Dermis blood vessel endothelial cell (primary cell): ENCODE data around the gene DLG1. TPM values are rescaled to one million over a fixed set of nuclear protein-coding genes. Genes with fewer than 3 reads are reported as not detected.
A peak's percentile ranks its signal among the peaks of the same experiment; 100 is the strongest.
"Not testable (repeated sequence)": the region's sequence is repeated elsewhere in the genome, so short reads cannot be mapped to it uniquely, and the experiment has no call there.

Experiments used
- DNase-seq: peaks from one replicate; pipeline ENCODE4 v3.0.0; 2010
- total RNA-seq: library from RNA; depleted of rRNA; stranded (reverse); fragments of >200 nt; gene quantifications from 2 replicates; pipeline ENCODE4 v1.2.3, GENCODE V29; 2014

Gene DLG1
- total RNA-seq, 1 donor from 2014 or later, result 82.2 TPM

GRCh38 chr3:197242784-197243432 is 55.5 kb downstream of the DLG1 start:
- no peak for DNase-seq

DNA sequence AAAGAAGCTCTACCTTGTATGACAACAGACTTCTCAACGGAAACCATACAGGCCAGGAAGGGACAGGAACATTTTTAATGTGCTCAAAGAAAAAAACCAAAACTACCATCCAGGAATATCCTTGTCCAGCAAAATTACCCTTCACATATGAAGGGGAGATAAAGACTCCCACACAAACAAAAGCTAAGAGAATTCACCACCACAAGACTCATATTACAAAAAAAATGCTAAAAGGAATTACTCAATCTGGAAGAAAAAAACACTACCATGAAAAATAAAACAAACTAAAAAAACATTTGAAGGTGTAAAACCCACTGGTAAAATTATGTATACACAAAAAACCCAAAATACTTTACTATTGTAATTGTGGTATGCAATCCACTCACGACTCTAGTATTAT is 57.2 kb downstream of the DLG1 start:
- no peak for DNase-seq

GRCh38 chr3:197239857-197240256 is 58.6 kb downstream of the DLG1 start:
- DNase-seq, result peak; percentile 19

DNA sequence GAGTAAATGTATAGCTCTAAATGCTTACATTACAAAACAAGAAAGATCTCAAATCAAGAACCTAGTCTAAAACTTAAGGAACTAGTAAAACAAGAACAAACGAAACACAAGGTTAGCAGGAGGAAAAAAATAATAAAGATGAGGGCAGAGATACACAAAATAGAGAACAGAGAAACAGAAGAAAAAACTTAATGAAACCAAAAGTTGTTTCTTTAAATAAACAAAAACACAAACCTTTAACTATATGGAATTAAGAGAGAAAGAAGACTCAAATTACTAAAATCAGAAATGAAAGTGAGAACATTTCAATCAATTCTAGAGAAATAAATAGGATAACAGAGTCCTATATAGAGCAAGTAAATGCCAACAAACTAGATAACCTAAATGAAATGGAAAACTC is 59.6 kb downstream of the DLG1 start:
- DNase-seq, result no peak

DNA sequence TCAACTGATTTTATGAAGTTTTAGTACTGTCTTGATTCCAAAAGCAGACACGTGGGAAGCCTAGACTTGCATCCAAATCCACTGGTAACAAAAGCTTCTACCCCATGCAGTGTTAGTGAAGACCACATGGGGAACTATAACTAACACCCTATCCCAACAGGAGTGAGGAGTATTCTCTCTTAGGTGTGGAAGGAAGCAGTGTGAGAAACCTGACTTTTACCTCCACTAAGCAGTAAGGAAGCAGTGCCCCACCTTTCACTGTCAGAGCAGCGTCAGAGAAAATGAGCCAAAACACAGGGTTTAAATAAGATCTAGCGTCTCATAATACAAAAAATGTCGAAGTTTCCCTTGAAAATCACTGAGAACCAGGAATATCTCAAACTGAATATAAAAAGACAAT is 60.5 kb downstream of the DLG1 start:
- no peak for DNase-seq

GRCh38 chr3:197236362-197236761 is 62.0 kb downstream of the DLG1 start:
- DNase-seq, result no peak

- no peak for DNase-seq
Measured at GRCh38 chr3:197234947-197235914, 63.2 kb downstream of the DLG1 start.

DNA sequence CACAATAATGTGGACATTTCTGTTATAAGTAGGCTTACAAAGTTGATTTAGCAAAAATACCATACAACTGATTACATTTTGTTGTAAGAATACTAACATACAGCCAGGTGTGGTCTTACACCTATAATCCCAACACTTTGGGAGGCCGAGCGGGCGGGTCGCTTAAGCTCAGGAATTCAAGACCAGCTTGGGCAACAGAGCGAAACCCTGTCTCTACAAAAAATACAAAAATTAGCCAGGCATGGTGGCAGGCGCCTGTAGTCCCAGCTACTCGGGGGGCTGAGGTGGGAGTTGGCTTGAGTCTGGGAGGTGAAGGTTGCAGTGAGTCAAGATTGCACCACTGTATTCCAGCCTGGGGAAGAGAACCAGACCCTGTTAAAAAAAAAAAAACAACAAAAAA is 67.1 kb downstream of the DLG1 start:
- DNase-seq, result no peak

GRCh38 chr3:197229836-197230235 is 68.6 kb downstream of the DLG1 start:
- DNase-seq, result no peak

GRCh38 chr3:197229178-197229577 is 69.2 kb downstream of the DLG1 start:
- no peak for DNase-seq

GRCh38 chr3:197227780-197228574 is 70.4 kb downstream of the DLG1 start:
- no peak for DNase-seq

GRCh38 chr3:197226179-197226578 is 72.2 kb downstream of the DLG1 start:
- no peak for DNase-seq

GRCh38 chr3:197225579-197225978 is 72.8 kb downstream of the DLG1 start:
- no peak for DNase-seq

DNA sequence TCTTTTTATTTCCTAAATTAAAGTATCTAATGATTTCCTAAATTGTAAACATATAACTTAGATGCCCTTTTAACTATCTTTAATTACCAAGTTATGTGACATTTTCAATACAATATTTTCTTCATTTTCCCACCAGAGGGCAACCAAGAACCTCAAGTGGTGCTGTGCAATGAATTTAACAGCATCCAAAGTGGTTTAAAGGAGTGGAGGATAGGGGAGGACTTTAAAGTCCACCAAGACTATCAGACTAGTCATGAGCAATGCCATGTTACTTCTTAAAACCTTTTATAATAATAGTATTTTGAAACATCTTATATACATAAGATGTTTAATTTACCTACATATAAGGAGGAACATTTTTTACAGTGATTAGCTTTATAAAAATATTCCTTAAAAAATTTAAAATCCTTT is 74.4 kb downstream of the DLG1 start:
- peak; percentile 71 for DNase-seq

- DNase-seq, result no peak
Measured at GRCh38 chr3:197222937-197223370, 75.5 kb downstream of the DLG1 start.

DNA sequence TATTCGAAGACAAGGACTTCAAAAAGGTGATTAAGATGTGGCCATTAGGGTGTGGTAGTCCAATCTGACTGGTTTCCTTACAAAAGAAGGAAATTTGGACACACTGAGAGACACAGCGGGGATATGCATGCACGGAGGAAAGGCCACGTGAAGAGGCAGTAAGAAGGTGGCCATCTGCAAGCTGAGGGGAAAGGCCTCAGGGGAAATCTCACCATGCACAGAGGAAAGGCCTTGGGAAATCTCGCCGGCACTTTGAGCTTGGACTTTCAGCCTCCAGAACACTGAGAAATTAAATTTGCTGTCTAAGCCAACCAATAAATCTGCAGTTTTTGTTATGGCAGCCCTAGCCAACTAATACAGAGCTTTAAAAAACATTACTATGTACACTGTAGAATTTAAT is 78.8 kb downstream of the DLG1 start:
- DNase-seq, result no peak

DNA sequence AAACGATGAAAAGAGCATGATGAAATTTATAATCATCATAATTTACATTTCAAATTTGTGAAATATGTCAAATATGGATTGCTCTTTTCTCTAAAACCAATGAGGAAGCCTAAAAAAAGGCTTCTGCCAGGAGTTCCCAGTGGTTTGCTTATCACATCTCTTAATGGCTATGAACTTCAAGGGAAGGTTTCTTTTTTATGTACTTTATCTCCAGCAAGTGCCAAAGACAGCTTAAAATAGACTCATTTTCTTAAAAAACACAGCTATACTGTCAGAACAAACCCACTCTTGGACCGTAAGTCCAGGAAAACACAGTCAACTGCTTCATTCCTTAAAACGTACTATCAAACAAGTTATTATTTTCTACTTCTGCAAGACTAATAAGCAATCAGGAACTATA is 80.2 kb downstream of the DLG1 start:
- no peak for DNase-seq

GRCh38 chr3:197216914-197217313 is 81.5 kb downstream of the DLG1 start:
- no peak for DNase-seq

DNA sequence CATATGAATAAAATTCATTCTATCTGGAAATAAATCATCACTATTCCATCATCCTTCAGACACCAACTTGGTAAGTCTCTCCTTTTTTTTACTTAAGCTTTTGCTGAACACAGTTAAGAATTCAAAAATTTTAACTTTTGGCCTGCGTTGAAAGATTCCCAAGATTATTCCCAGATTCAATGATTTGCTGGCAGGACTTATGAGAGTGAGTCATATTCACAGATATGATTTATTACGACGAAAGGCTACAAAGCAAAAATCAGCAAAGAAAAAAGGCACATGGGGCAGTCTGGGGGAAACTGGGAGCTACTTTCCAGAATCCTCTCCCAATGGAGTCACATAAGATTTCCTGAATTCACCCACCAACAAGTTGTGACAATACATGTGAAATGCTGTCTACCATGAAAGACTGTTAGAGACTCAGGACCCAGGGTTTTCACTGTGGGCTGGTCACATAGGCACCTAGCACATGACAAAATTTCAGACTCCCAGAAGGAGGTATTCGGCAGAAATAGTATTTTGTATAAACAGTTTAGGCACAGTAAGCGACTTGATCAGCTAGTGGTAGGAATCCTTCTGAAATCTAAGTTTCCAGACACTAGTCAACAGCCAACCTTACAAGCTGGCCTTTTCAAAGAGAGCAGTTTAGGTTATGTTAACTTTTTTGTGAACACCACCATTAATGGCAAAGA is 82.1 kb downstream of the DLG1 start:
- peak; percentile 46 for DNase-seq

GRCh38 chr3:197212290-197212689 is 86.1 kb downstream of the DLG1 start:
- no peak for DNase-seq

DNA sequence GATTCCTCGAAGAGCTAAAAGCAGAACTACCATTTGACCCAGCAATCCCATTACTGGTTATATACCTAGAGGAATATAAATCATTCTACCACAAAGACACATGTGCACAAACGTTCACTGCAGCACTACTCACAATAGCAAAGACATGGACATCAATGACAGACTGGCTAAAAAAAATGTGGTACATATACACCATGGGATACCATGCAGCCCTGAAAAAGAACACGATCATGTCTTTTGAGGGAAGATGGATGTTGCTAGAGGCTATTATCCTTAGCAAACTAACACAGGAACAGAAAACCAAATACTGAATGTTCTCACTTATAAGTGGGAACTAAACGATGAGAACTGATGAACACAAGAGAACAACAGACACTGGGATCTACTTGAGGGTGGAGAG is 86.7 kb downstream of the DLG1 start:
- not testable (repeated sequence) for DNase-seq
